GM20431 (cell line): ENCODE measurements around the gene PTPRM.

Experiments
- in situ Hi-C: fragments of 300-500 bp; cut with MseI, MboI; formaldehyde crosslinking; loops from one replicate; pipeline ENCODE4 v1.15.0; 2020; ENCODE audit warnings: low sequenced_read_pairs; ENCODE audit not compliant: unreplicated experiment

Gene PTPRM

GRCh38 chr18:7623681-7624080 is 56.6 kb downstream of the PTPRM start:
- in situ Hi-C loops: no loop called here

GRCh38 chr18:7624697-7625096 is 57.6 kb downstream of the PTPRM start:
- in situ Hi-C loops: no loop called here

GRCh38 chr18:7626175-7626921 is 59.2 kb downstream of the PTPRM start:
- in situ Hi-C loops: no loop called here

DNA sequence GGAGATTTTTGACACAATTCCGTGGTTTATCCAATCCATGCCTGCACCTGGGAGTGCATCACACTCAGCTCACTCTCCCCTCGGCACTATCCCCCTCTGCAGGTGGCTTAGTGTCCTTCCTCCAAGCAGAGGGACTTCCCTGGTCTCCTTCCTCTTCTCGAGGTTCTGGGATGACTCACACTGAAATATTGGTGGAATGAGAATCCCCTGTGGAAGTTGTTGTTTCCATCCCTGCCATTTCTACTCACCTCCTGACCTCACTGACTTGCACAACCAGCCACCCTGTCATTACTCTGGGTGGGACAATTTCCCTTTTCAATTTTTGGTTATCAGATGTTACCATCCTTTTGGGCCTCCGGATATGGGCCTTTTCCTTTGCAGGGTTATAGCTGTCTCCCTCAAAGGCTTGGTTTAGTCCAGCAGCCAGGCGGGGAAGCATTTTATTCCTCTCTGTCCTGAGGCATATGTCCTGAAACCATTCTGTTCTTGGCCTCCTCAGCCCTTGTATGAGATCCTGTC is 59.9 kb downstream of the PTPRM start:
- in situ Hi-C loops: no loop called here

DNA sequence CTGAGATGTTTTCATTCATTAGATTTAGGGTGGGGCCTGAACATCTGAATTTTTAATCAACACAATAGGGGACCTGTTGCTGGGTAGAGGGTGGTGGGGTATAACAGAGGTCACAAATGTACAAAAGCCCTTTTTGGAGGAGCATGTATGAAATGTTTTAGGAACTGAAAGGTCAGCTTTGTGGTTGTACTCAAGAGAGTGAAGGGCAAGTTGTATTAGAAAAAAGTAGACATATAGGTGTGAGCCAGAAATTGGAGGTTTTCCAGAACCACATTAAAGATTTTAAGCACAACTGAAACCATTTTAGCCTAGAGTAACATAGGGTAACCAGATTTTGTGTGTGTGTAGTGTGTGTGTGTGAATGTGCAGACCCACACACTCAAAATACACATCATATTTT is 62.3 kb downstream of the PTPRM start:
- in situ Hi-C loops: no loop called here

DNA sequence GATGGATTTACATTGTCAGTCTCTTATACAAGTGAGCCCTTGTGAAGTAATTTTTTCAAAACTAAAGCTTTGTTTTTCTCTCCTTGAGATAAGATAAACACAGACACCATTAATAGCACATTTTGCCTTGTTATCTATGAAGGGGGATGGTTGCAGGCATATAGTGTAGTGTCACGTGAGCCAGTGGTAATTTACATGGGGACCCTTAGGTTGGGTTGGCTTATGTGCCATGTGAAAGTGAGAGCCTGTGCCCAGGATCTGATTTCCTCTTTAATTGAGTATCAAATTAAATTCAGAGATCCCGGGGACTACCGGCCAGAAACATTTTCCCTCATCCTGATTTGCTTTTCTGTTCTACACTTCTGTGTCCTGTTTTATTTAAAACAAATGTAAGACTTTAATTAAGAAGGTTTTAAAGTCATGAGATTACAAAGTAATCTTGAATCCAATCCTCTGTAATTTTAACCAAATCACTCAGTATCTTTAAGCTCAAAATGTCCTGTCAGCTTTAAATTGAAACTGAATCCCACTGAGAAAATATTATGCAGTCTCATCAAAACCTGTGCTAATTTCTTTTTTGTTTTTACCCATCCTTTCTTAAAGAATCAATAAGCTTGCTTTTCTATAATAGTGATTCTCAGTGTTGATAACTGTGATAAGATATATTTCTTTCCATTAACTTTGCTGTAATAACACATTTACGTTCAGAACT is 63.8 kb downstream of the PTPRM start:
- in situ Hi-C loops: no loop called here

- in situ Hi-C loops: no loop called here
Measured at GRCh38 chr18:7632152-7633098, 65.3 kb downstream of the PTPRM start.

DNA sequence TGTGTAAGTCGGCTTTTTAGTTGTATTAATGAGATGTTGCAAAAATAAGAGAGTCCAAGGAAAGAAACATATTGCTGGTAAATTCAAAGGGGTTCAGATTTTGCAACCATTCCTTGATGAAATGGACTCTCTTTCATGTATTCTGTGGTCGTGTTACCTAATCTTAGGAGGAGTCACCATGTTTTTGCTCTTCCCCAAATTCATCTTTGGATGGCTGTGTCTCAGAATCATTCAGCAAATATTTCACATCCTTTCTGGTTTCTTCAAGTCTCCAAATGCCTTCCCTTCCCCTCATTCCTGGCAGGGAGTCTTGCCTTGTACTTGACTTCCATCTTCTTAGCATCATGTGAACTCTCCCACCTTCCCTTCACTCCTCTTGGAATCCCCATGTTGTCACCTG is 66.1 kb downstream of the PTPRM start:
- in situ Hi-C loops: no loop called here

DNA sequence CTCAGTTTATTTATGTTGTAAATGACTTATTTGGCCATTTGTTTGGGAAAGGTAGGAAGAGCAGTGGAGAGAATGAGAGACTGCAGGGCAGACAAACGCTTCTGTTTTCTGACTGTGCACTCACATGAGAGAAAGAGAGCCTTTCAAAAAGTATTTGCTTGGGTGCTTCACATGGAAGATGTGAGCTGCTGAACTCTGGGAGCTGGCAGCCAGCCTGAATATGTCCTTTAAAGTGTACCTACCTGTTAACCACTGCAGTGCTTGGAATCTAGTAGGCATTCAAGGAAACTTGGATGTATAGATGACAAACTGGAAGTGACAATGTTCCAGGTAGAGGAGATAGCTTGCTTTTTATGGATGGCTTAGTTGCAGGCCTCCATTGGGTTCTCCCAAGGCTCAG is 68.8 kb downstream of the PTPRM start:
- in situ Hi-C loops: no loop called here

- in situ Hi-C loops: no loop called here
Measured at GRCh38 chr18:7637269-7637668, 70.2 kb downstream of the PTPRM start.

DNA sequence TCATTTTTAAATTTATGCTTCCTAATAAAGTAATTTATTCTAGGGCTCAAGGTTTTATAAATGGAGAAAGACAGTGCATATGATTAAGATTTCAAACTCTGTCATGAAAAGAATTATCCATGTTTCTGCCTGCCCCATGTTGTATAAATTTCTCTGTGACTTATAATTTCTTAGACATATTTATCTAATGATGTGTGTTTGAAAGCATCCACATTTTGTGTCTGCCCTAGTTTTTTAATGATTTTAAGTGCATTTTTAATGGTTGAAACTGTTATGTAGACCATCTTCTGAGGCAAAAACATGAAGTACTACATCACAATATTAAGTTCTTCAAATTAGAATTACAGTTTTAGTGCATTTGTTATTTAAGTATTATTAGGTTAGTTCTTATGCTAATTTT is 71.2 kb downstream of the PTPRM start:
- in situ Hi-C loops: no loop called here

DNA sequence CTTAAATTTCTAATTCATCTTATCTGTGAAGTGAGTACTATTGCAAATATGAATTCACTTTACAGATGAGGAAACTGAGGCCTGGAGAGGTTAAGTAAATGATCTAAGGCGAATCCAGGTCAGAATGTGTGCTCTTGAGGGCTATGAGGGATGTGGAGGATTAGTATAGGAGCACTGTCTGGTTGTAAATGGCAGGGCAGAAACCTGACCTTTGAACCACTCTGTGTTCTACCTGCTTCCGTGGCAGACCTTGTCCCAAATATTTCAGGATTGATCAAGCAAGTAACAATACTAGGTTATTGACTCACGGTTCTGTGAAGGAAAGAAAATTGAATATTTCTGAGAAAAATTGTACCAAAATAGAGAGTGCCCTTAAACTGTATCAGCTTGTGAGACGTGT is 74.7 kb downstream of the PTPRM start:
- in situ Hi-C loops: no loop called here

GRCh38 chr18:7642331-7642890 is 75.3 kb downstream of the PTPRM start:
- in situ Hi-C loops: no loop called here

DNA sequence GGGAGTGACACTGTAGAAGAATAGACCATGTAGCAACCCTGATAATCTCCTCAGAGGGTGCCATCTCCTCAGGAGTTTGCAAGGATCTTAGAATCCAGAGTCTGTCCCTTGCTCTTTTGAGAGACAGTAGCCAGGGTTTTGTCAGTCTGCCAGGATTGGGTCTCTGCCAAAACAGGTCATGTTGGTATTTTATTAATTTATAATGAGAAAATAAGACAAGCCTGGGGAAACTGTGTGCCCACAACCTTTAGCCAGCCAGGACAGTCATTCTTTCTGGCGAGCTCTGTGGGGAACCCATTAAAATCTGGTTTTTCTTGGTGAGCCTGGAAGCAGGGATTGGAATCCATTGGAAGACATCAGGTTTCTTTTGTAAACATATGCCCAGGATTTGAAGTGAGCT is 78.6 kb downstream of the PTPRM start:
- in situ Hi-C loops: no loop called here

DNA sequence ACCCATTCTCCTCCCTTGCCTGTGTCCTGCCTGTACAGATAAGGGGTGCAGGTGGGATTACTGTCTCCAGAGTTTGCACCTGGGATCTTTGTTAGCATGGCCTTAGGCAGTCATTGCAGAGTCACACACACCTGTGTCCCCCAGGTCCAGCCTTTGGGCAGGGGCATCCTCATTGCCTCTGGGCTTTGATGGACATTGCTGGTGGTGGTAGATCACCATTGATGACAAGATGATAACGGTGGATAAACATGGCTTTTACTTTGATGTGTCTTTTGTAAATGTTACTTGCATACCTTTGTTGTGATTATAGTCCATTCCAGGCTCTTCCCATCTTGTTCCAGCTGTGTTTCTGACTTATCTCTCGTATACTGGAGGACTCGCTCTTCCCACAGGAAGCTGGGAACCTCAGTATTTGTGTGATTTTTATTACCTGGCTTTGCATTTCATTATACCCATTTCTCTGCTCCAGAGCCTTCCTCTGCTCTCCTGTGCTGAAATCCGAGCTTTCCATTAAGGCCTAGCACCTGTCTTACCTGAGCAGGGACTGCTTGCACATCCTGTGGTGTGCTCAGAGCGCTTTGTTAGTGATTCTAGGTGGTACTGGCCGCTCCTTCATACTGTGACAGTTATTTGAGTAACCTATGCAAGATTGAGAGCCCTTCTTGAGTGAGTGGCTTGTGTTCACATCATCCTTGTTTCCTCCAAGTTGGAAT is 79.2 kb downstream of the PTPRM start:
- in situ Hi-C loops: no loop called here

DNA sequence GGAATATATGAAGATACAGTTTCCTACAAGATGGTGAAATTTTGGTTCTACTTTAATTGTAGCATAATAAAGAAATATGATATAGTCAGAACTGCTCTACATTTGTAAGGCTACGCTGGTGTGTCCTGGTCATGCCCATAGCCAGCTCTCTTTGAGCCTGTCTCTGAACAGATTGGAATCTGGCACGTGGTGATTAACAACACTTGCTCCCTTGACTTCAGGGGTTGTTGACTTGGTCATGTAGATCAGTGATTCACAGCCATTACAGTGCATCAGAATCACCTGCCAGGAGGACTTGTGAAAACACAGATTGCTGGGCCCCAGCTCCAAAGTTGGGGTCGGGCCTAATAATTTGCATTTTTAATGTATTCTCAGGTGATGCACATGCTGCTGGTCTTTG is 80.4 kb downstream of the PTPRM start:
- in situ Hi-C loops: no loop called here

GRCh38 chr18:7657050-7657449 is 89.9 kb downstream of the PTPRM start:
- in situ Hi-C loops: no loop called here

- in situ Hi-C loops: no loop called here
Measured at GRCh38 chr18:7657937-7658336, 90.8 kb downstream of the PTPRM start.

DNA sequence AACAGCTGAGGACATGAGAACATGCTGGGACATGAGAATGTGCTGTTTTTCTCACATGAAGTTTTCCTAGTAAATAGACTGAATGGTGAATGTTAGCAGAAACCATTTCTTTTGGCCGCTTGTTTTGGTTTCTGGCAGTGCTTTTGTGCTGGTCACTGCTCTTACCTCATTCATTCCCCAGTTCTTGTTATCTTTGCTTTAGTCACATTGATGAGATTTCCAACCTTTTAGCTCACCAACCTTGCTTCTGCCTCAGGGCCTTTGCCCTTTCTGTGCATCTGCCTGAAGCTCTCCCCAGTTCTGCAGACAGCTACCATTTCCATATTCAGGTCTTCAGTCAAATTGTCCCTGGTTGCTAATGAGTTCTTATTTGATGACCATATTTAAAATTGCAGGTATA is 91.6 kb downstream of the PTPRM start:
- in situ Hi-C loops: no loop called here

- in situ Hi-C loops: no loop called here
Measured at GRCh38 chr18:7661207-7661606, 94.1 kb downstream of the PTPRM start.
